ENCODE results near the gene CHAT.

Gene CHAT

GRCh38 chr10:49606981-49607535 is 6.8 kb upstream of the CHAT start:
- H3K27ac ChIP-seq (ENCODE audit: low read length), result no peak overlapping the region
- no peak overlapping the region for H3K4me3 ChIP-seq (ENCODE audit: low read length)
- no peaks in the 10 kb centered on the region for H3K9me2 ChIP-seq (replicated peaks; ENCODE audit: insufficient read depth, low read length)
- H3K9ac ChIP-seq (ENCODE audit: low read length), result no peak overlapping the region
- no peaks in the 10 kb centered on the region for H3K36me3 ChIP-seq (replicated peaks; ENCODE audit: insufficient read depth, low read length)
- H2AFZ ChIP-seq (ENCODE audit: low read length), result no peak overlapping the region
- TF ChIP-seq EZH2 (optimal IDR thresholded peaks at IDR 0.05; ENCODE audit: low read depth, low read length) (no peak), CTCF (IDR thresholded peaks at IDR 0.05; ENCODE audit: low read length) (no peak), EZH2phosphoT487 (IDR thresholded peaks at IDR 0.05; ENCODE audit: low read length) (no peak)
- H4K20me1 ChIP-seq (ENCODE audit: insufficient read depth, low read length), result no peaks in the 10 kb centered on the region
- DNase-seq, result peak; percentile 72
- no peaks in the 10 kb centered on the region; the same call in 1 of the 2 replicates for H3K27me3 ChIP-seq (replicated peaks; ENCODE audit: insufficient read depth, low read length)
- no peak overlapping the region for H3K4me2 ChIP-seq (ENCODE audit: low read depth, low read length)
- H3K4me1 ChIP-seq (ENCODE audit: low read length), result no peaks in the 10 kb centered on the region
- H3K79me2 ChIP-seq (ENCODE audit: low read length), result no peaks in the 10 kb centered on the region
- H3F3A ChIP-seq (ENCODE audit: insufficient read depth, low read length), result no peaks in the 10 kb centered on the region
- no peaks in the 10 kb centered on the region for H3K9me3 ChIP-seq (replicated peaks; ENCODE audit: insufficient read depth, low read length)

- Histone ChIP-seq H3K4me2 (ENCODE audit: low read depth, low read length) (no peak overlapping the region), H3K9me3 (replicated peaks; ENCODE audit: insufficient read depth, low read length) (no peaks in the 10 kb centered on the region), H3K4me1 (ENCODE audit: low read length) (no peaks in the 10 kb centered on the region), H3K27me3 (replicated peaks; ENCODE audit: insufficient read depth, low read length) (peaks cover 4% of the 10 kb centered on the region), H4K20me1 (ENCODE audit: insufficient read depth, low read length) (no peaks in the 10 kb centered on the region), H3K27ac (ENCODE audit: low read length) (no peak overlapping the region), H3K4me3 (ENCODE audit: low read length) (no peak overlapping the region), H3K9ac (ENCODE audit: low read length) (no peak overlapping the region), H2AFZ (ENCODE audit: low read length) (no peak overlapping the region), H3F3A (ENCODE audit: insufficient read depth, low read length) (no peaks in the 10 kb centered on the region), H3K79me2 (ENCODE audit: low read length) (no peaks in the 10 kb centered on the region), H3K9me2 (replicated peaks; ENCODE audit: insufficient read depth, low read length) (no peaks in the 10 kb centered on the region), H3K36me3 (replicated peaks; ENCODE audit: insufficient read depth, low read length) (no peaks in the 10 kb centered on the region)
- TF ChIP-seq CTCF (IDR thresholded peaks at IDR 0.05; ENCODE audit: low read length), result no peak
- TF ChIP-seq EZH2phosphoT487 (IDR thresholded peaks at IDR 0.05; ENCODE audit: low read length), result no peak
- no peak for TF ChIP-seq EZH2 (optimal IDR thresholded peaks at IDR 0.05; ENCODE audit: low read depth, low read length)
- DNase-seq, result no peak
These were observed 5.5 kb upstream of the CHAT start for GRCh38 chr10:49608166-49609005.

- Histone ChIP-seq H3K79me2 (ENCODE audit: low read length) (no peaks in the 10 kb centered on the region), H3K9me2 (replicated peaks; ENCODE audit: insufficient read depth, low read length) (no peaks in the 10 kb centered on the region), H3K27ac (ENCODE audit: low read length) (no peak overlapping the region), H3K9me3 (replicated peaks; ENCODE audit: insufficient read depth, low read length) (no peaks in the 10 kb centered on the region), H2AFZ (ENCODE audit: low read length) (no peak overlapping the region), H3K27me3 (replicated peaks; ENCODE audit: insufficient read depth, low read length) (peaks cover 6% of the 10 kb centered on the region), H3K9ac (ENCODE audit: low read length) (no peak overlapping the region), H3K4me2 (ENCODE audit: low read depth, low read length) (no peak overlapping the region), H4K20me1 (ENCODE audit: insufficient read depth, low read length) (no peaks in the 10 kb centered on the region), H3K4me1 (ENCODE audit: low read length) (no peaks in the 10 kb centered on the region), H3K4me3 (ENCODE audit: low read length) (no peak overlapping the region), H3K36me3 (replicated peaks; ENCODE audit: insufficient read depth, low read length) (no peaks in the 10 kb centered on the region), H3F3A (ENCODE audit: insufficient read depth, low read length) (no peaks in the 10 kb centered on the region)
- no peak for TF ChIP-seq CTCF (IDR thresholded peaks at IDR 0.05; ENCODE audit: low read length)
- no peak for TF ChIP-seq EZH2 (optimal IDR thresholded peaks at IDR 0.05; ENCODE audit: low read depth, low read length)
- TF ChIP-seq EZH2phosphoT487 (IDR thresholded peaks at IDR 0.05; ENCODE audit: low read length), result no peak
- DNase-seq, result no peak
These were observed 4.9 kb upstream of the CHAT start for GRCh38 chr10:49609006-49609282.
